Panc1 (cell line): ENCODE data around the gene ARHGEF39. TPM values are rescaled to one million over a fixed set of nuclear protein-coding genes. Genes with fewer than 3 reads are reported as not detected.

ENCODE experiments used
- ATAC-seq: fragments of 200-7000 bp; cut with Tn5 transposase; 2 replicates; pipeline ENCODE4 v1.9.1; 2020; ENCODE audit warnings: mild to moderate bottlenecking, moderate library complexity
- BruUV-seq: library from RNA; stranded (reverse); fragments of 400-500 nt; replicated peaks from 2 replicates; lab custom pipeline; 2021; lab: Mats Ljungman, UMichigan
- CTCF ChIA-PET: fragments of 300-600 bp; sonication (Branson Sonifier 250); formaldehyde crosslinking; loops from one replicate; lab custom pipeline; 2022; ENCODE audit warnings: antibody characterized with exemption; lab: Charles Lee
- POLR2A ChIA-PET: fragments of 300-600 bp; sonication (Branson Sonifier 250); formaldehyde crosslinking; loops from one replicate; lab custom pipeline; 2022; ENCODE audit warnings: antibody characterized with exemption; lab: Charles Lee
- DNase-seq: peaks from one replicate; pipeline ENCODE4 v3.0.0-alpha.2; 2010; ENCODE audit warnings: low read depth, low spot score
- H3K27ac ChIP-seq: 2 replicates; pipeline ENCODE4 v1.5.1; 2011; ENCODE audit warnings: mild to moderate bottlenecking, low read length, inconsistent platforms
- H3K27me3 ChIP-seq: fragments of 200-500 bp; sonication (Bioruptor generic); 2 replicates; pipeline ENCODE4 v1.6.0; 2014; ENCODE audit warnings: low read length, inconsistent platforms; ENCODE audit not compliant: control insufficient read depth, insufficient read depth
- H3K36me3 ChIP-seq: fragments of 200-500 bp; sonication (Bioruptor generic); 2 replicates; pipeline ENCODE4 v1.5.1; 2014; ENCODE audit warnings: inconsistent platforms, mild to moderate bottlenecking, low read length, moderate library complexity; ENCODE audit not compliant: control insufficient read depth, insufficient read depth
- H3K4me1 ChIP-seq: 2 replicates; pipeline ENCODE4 v1.5.1; 2011; ENCODE audit warnings: inconsistent platforms, mild to moderate bottlenecking, low read length, moderate library complexity; ENCODE audit not compliant: control insufficient read depth, insufficient read depth
- H3K4me3 ChIP-seq, 2 experiments: 2 replicates each; pipeline ENCODE4 v1.5.1; 2011 to 2012; ENCODE audit warnings: low read depth in 2 of 2, low read length in 2 of 2, mild to moderate bottlenecking in 2 of 2, inconsistent platforms in 1 of 2, moderate library complexity in 1 of 2
- H3K9me3 ChIP-seq: fragments of 200-500 bp; sonication (Bioruptor generic); 2 replicates; pipeline ENCODE4 v1.5.1; 2014; ENCODE audit warnings: low read depth, mild to moderate bottlenecking, inconsistent platforms, low read length, moderate library complexity; ENCODE audit not compliant: control insufficient read depth, insufficient read depth
- POLR2AphosphoS5 ChIP-seq: IDR thresholded peaks from 2 replicates; pipeline ENCODE4 v1.6.1; 2012; ENCODE audit warnings: mild to moderate bottlenecking, low read depth, low read length, moderate library complexity
- SIN3A ChIP-seq: IDR thresholded peaks from 2 replicates; pipeline ENCODE4 v1.6.1; 2012; ENCODE audit warnings: low read depth, mild to moderate bottlenecking, low read length, moderate library complexity, borderline replicate concordance; ENCODE audit not compliant: insufficient read depth
- TCF7L2 ChIP-seq: IDR thresholded peaks from 2 replicates; pipeline ENCODE4 v1.6.1; 2011; ENCODE audit warnings: mild to moderate bottlenecking, low read depth, low read length, inconsistent platforms
- in situ Hi-C: cut with HindIII; loops from 2 replicates; pipeline ENCODE4 v1.10.0; 2016; ENCODE audit warnings: low sequenced_read_pairs, low pct_unique_long_range_greater_than_20kb
- intact Hi-C: fragments of 100-400 bp; cut with micrococcal nuclease; formaldehyde crosslinking; loops from one replicate; pipeline ENCODE4 v1.10.0; 2022; ENCODE audit not compliant: unreplicated experiment
- total RNA-seq: library from RNA; stranded (reverse); gene quantifications from one replicate; pipeline ENCODE4 v1.2.1, GENCODE V29; 2021; ENCODE audit not compliant: unreplicated experiment
- TF ChIP-seq, protein P1 (sequence below): fragments of 450-650 bp; IDR thresholded peaks from 2 replicates; pipeline ENCODE4 v1.5.1; 2017; ENCODE audit warnings: mild to moderate bottlenecking
- TF ChIP-seq, protein P2 (sequence below), 2 experiments: IDR thresholded peaks; 2 replicates each; pipeline ENCODE4 v1.6.1; 2011 to 2012; ENCODE audit warnings: low read depth in 2 of 2, control low read depth in 1 of 2, low read length in 1 of 2, mild to moderate bottlenecking in 1 of 2, moderate library complexity in 1 of 2; ENCODE audit not compliant: insufficient read depth in 1 of 2

ARHGEF39 gene
- total RNA-seq, 1 experiment from 2014 or later = 34.0 TPM

DNA sequence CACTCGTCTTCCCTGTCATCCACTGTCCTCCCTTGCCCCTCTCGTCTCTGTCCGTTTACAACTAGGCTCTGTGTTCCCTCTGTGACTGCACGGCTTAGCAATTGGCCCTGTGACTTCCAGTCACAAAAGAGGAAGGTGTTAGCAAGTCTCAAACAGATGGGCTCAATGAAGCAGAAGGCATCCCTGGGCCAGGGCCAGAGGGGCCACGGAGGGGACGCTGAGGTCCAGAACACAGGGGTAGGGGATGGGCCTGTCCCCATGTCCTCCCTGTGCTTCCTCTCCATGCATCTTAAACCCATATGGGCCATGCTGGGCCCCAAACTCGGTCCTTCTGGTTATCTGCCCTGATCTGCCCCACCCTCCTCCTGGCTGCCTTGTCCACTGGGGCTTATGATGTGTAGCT is 46.7 kb downstream of the ARHGEF39 start, which contains the start of gene CD72:
CD72 (minus strand) TSS at position 89 of the 403 bp plus-strand sequence. CDS start 110 bp downstream, outside the sequence.
- no peak for ATAC-seq
- in situ Hi-C loops = no loop called here
- 0 out of 2 replicates have a peak, but pooled peaks cover 5% of the 10 kb centered on the region for H3K27me3 ChIP-seq
- no peaks in the 10 kb centered on the region for H3K4me1 ChIP-seq
- intact Hi-C loops = no loop called here
- POLR2A ChIA-PET = no interaction called here
- no peaks in the 10 kb centered on the region for H3K36me3 ChIP-seq
- H3K9me3 ChIP-seq = no peaks in the 10 kb centered on the region
- BruUV-seq = no TSS peak
- H3K4me3 ChIP-seq = peak within 1 kb of the TSS; percentile 4 to 35; a peak in 3 of 4 replicates
- CTCF ChIA-PET = no interaction called here
- no peak for DNase-seq
- H3K27ac ChIP-seq = no peak within 1 kb of the TSS
- TF ChIP-seq, protein P1, sequence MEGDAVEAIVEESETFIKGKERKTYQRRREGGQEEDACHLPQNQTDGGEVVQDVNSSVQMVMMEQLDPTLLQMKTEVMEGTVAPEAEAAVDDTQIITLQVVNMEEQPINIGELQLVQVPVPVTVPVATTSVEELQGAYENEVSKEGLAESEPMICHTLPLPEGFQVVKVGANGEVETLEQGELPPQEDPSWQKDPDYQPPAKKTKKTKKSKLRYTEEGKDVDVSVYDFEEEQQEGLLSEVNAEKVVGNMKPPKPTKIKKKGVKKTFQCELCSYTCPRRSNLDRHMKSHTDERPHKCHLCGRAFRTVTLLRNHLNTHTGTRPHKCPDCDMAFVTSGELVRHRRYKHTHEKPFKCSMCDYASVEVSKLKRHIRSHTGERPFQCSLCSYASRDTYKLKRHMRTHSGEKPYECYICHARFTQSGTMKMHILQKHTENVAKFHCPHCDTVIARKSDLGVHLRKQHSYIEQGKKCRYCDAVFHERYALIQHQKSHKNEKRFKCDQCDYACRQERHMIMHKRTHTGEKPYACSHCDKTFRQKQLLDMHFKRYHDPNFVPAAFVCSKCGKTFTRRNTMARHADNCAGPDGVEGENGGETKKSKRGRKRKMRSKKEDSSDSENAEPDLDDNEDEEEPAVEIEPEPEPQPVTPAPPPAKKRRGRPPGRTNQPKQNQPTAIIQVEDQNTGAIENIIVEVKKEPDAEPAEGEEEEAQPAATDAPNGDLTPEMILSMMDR = no peak

DNA sequence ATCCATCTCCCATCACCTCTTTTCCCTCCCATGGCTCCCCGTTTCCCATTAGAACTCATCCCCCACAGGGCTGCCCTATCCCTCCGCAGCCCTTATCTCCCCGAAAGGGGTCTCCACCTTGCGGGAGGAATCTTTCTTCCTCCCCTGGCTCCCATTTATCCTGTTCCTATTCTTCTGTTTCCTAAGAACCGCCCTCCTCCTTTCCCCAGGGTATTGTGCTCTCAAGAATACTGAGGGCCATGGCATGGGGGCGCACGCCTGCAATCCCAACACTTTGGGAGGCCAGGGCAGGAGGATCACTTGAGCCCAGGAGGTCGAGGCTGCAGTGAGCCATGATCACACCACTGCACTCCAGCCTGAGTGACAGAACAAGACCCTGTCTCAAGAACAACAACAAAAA is 47.4 kb downstream of the ARHGEF39 start:
- TF ChIP-seq POLR2AphosphoS5 = no peak
- no peak for TF ChIP-seq TCF7L2
- TF ChIP-seq, protein P2, sequence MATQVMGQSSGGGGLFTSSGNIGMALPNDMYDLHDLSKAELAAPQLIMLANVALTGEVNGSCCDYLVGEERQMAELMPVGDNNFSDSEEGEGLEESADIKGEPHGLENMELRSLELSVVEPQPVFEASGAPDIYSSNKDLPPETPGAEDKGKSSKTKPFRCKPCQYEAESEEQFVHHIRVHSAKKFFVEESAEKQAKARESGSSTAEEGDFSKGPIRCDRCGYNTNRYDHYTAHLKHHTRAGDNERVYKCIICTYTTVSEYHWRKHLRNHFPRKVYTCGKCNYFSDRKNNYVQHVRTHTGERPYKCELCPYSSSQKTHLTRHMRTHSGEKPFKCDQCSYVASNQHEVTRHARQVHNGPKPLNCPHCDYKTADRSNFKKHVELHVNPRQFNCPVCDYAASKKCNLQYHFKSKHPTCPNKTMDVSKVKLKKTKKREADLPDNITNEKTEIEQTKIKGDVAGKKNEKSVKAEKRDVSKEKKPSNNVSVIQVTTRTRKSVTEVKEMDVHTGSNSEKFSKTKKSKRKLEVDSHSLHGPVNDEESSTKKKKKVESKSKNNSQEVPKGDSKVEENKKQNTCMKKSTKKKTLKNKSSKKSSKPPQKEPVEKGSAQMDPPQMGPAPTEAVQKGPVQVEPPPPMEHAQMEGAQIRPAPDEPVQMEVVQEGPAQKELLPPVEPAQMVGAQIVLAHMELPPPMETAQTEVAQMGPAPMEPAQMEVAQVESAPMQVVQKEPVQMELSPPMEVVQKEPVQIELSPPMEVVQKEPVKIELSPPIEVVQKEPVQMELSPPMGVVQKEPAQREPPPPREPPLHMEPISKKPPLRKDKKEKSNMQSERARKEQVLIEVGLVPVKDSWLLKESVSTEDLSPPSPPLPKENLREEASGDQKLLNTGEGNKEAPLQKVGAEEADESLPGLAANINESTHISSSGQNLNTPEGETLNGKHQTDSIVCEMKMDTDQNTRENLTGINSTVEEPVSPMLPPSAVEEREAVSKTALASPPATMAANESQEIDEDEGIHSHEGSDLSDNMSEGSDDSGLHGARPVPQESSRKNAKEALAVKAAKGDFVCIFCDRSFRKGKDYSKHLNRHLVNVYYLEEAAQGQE (IDR thresholded peaks at IDR 0.05; ENCODE audit: insufficient read depth in 1 of 2, low read depth in 2 of 2, low read length in 1 of 2) = no peak
- TF ChIP-seq, protein P1 = no peak
- TF ChIP-seq SIN3A = no peak
- H3K4me3 ChIP-seq = peak overlapping the region in 1 of 2 experiments; percentile 35; a peak in 1 of 4 replicates
- no peaks in the 10 kb centered on the region for H3K9me3 ChIP-seq
- peaks cover 5% of the 10 kb centered on the region; the same call in 1 of the 2 replicates for H3K27me3 ChIP-seq
- H3K4me1 ChIP-seq = no peaks in the 10 kb centered on the region
- no peak overlapping the region for H3K27ac ChIP-seq
- DNase-seq (no peak), ATAC-seq (no peak)
- no peaks in the 10 kb centered on the region for H3K36me3 ChIP-seq
- intact Hi-C loops (no loop called here), in situ Hi-C loops (no loop called here)
- ChIA-PET CTCF (no interaction called here), POLR2A (no interaction called here)
- no TSS peak for BruUV-seq
